H1 (cell line): Measurements from ENCODE around the gene ZIC3. TPM values are rescaled to one million over a fixed set of nuclear protein-coding genes. Genes with fewer than 3 reads are reported as not detected.

Experiments used
- CTCF ChIA-PET: fragments of 300-600 bp; sonication (Branson Sonifier 250); formaldehyde crosslinking; loops from one replicate; lab custom pipeline; 2021; ENCODE audit not compliant: partially characterized antibody; lab: Charles Lee
- POLR2A ChIA-PET: fragments of 300-600 bp; sonication (Branson Sonifier 250); formaldehyde crosslinking; loops from one replicate; lab custom pipeline; 2021; ENCODE audit warnings: inconsistent platforms; ENCODE audit not compliant: partially characterized antibody; lab: Charles Lee
- DNase-seq, 2 experiments: peaks; one replicate each; pipeline versions ENCODE4 v3.0.0 to v3.0.0-alpha.2; 2010 to 2022; ENCODE audit warnings: low spot score in 2 of 2, low read depth in 1 of 2, mixed read lengths in 1 of 2
- FAIRE-seq: peaks from 2 replicates; lab custom pipeline; 2011; peaks lifted over from hg19 to GRCh38; lab: Jason Lieb, UNC
- H2AFZ ChIP-seq: 2 replicates; pipeline ENCODE4 v1.8.1; 2012; ENCODE audit warnings: low read length, inconsistent platforms
- H2AK5ac ChIP-seq: 2 replicates; pipeline ENCODE4 v1.6.1; 2013; ENCODE audit warnings: low read depth, low read length
- H2BK120ac ChIP-seq: replicated peaks from 2 replicates; pipeline ENCODE3; 2013; ENCODE audit warnings: low read depth, low read length, inconsistent platforms
- H2BK12ac ChIP-seq: 2 replicates; pipeline ENCODE4 v1.6.1; 2013; ENCODE audit warnings: low read depth, low read length
- H2BK15ac ChIP-seq: 2 replicates; pipeline ENCODE4 v1.6.1; 2013; ENCODE audit warnings: low read length
- H2BK20ac ChIP-seq: 2 replicates; pipeline ENCODE4 v1.6.1; 2013; ENCODE audit warnings: low read length
- H2BK5ac ChIP-seq: 2 replicates; pipeline ENCODE4 v1.6.1; 2013; ENCODE audit warnings: low read depth, low read length
- H3K14ac ChIP-seq: 2 replicates; pipeline ENCODE4 v1.6.1; 2013; ENCODE audit warnings: inconsistent platforms; ENCODE audit not compliant: insufficient read length
- H3K18ac ChIP-seq: 2 replicates; pipeline ENCODE4 v1.6.1; 2013; ENCODE audit warnings: low read length; ENCODE audit errors: extremely low read depth
- H3K23ac ChIP-seq: 2 replicates; pipeline ENCODE4 v1.6.1; 2013; ENCODE audit warnings: inconsistent platforms; ENCODE audit not compliant: insufficient read length
- H3K23me2 ChIP-seq: 2 replicates; pipeline ENCODE4 v1.6.1; 2013; ENCODE audit warnings: low read depth, low read length
- H3K27ac ChIP-seq: 2 replicates; pipeline ENCODE4 v1.6.1; 2011; ENCODE audit warnings: low read depth, low read length, inconsistent platforms
- H3K27me3 ChIP-seq, 4 experiments: replicated peaks in 1 of 4; 1 replicate in 1 of 4; 2 replicates in 3 of 4; pipeline versions ENCODE4 v1.6.1 to v1.8.1; 2011 to 2013; ENCODE audit warnings: low read length in 3 of 4, mild to moderate bottlenecking in 3 of 4, inconsistent platforms in 2 of 4, mixed read lengths in 2 of 4, moderate library complexity in 1 of 4; ENCODE audit not compliant: control insufficient read depth in 3 of 4, insufficient read depth in 3 of 4; ENCODE audit errors: extremely low read depth in 1 of 4
- H3K36me3 ChIP-seq, 4 experiments: 2 replicates each; pipeline versions ENCODE4 v1.6.1 to v1.8.1; 2011 to 2013; ENCODE audit warnings: mild to moderate bottlenecking in 4 of 4, low read length in 3 of 4, moderate library complexity in 2 of 4, control low read depth in 1 of 4, inconsistent platforms in 1 of 4; ENCODE audit not compliant: insufficient read depth in 4 of 4, control insufficient read depth in 2 of 4
- H3K4ac ChIP-seq: replicated peaks from 2 replicates; pipeline ENCODE3; 2013; ENCODE audit warnings: low read length, low read depth, mixed read lengths, inconsistent platforms; ENCODE audit not compliant: insufficient read length
- H3K4me1 ChIP-seq, 4 experiments: replicated peaks in 1 of 4; 1 replicate in 1 of 4; 2 replicates in 3 of 4; pipeline versions ENCODE4 v1.6.1 to v1.8.1; 2011 to 2013; ENCODE audit warnings: low read length in 3 of 4, inconsistent platforms in 2 of 4, mixed read lengths in 1 of 4; ENCODE audit not compliant: insufficient read depth in 4 of 4, control insufficient read depth in 3 of 4
- H3K4me2 ChIP-seq, 2 experiments: 2 replicates each; pipeline versions ENCODE4 v1.6.1 to v1.8.1; 2011 to 2013; ENCODE audit warnings: low read depth in 2 of 2, low read length in 2 of 2, control low read depth in 1 of 2, inconsistent platforms in 1 of 2, mild to moderate bottlenecking in 1 of 2; ENCODE audit not compliant: insufficient read depth in 1 of 2
- H3K4me3 ChIP-seq, 4 experiments: fragments of 200-600, 300-600 bp in 1 of 4; sonication (generic), shearing (Covaris generic), sonication (Bioruptor Twin) in 1 of 4; 2 replicates each; pipeline versions ENCODE4 v1.5.1 to v1.8.1; 2011 to 2016; ENCODE audit warnings: low read length in 4 of 4, low read depth in 3 of 4, control low read depth in 2 of 4, inconsistent platforms in 2 of 4, mild to moderate bottlenecking in 2 of 4, mixed read lengths in 1 of 4, moderate library complexity in 1 of 4; ENCODE audit not compliant: insufficient read depth in 2 of 4; ENCODE audit errors: extremely low read depth in 1 of 4
- H3K56ac ChIP-seq: replicated peaks from 2 replicates; pipeline ENCODE3; 2013; ENCODE audit warnings: low read depth, mild to moderate bottlenecking, mixed read lengths, low read length, inconsistent platforms; ENCODE audit not compliant: insufficient read length
- H3K79me1 ChIP-seq: 2 replicates; pipeline ENCODE4 v1.6.1; 2013; ENCODE audit warnings: low read depth, low read length, control low read depth
- H3K79me2 ChIP-seq, 2 experiments: 2 replicates each; pipeline versions ENCODE4 v1.6.1 to v1.8.1; 2012 to 2013; ENCODE audit warnings: low read length in 2 of 2, mild to moderate bottlenecking in 2 of 2, inconsistent platforms in 1 of 2; ENCODE audit not compliant: insufficient read depth in 2 of 2, control insufficient read depth in 1 of 2
- H3K9ac ChIP-seq, 4 experiments: replicated peaks in 1 of 4; 1 replicate in 1 of 4; 2 replicates in 3 of 4; pipeline versions ENCODE4 v1.6.1 to v1.8.1; 2011 to 2013; ENCODE audit warnings: low read depth in 3 of 4, low read length in 3 of 4, control low read depth in 2 of 4, mild to moderate bottlenecking in 2 of 4, moderate library complexity in 2 of 4, inconsistent platforms in 1 of 4; ENCODE audit errors: extremely low read depth in 1 of 4
- H3K9me3 ChIP-seq, 2 experiments: 2 replicates each; pipeline versions ENCODE4 v1.6.1 to v1.8.1; 2012 to 2013; ENCODE audit warnings: mild to moderate bottlenecking in 2 of 2, moderate library complexity in 2 of 2, control low read depth in 1 of 2, inconsistent platforms in 1 of 2, low read depth in 1 of 2, low read length in 1 of 2, mixed read lengths in 1 of 2; ENCODE audit not compliant: insufficient read depth in 2 of 2
- H4K20me1 ChIP-seq, 2 experiments: replicated peaks in 1 of 2; 2 replicates each; pipeline versions ENCODE3 to v1.8.1; 2011 to 2013; ENCODE audit warnings: inconsistent platforms in 2 of 2, low read length in 2 of 2, mild to moderate bottlenecking in 1 of 2; ENCODE audit not compliant: insufficient read depth in 2 of 2, control insufficient read depth in 1 of 2
- H4K5ac ChIP-seq: 2 replicates; pipeline ENCODE4 v1.6.1; 2013; ENCODE audit warnings: low read length, low read depth, mixed read lengths, inconsistent platforms; ENCODE audit not compliant: insufficient read length
- H4K8ac ChIP-seq: 2 replicates; pipeline ENCODE4 v1.8.0; 2013; ENCODE audit warnings: mild to moderate bottlenecking, moderate library complexity, low read length, inconsistent platforms; ENCODE audit not compliant: insufficient read depth; ENCODE audit errors: extremely low read depth
- H4K91ac ChIP-seq: replicated peaks from 2 replicates; pipeline ENCODE3; 2013; ENCODE audit warnings: low read length, mixed read lengths, inconsistent platforms; ENCODE audit not compliant: insufficient read length
- CHD2 ChIP-seq: IDR thresholded peaks from 2 replicates; pipeline ENCODE4 v1.6.1; 2012; ENCODE audit warnings: low read length, improper control_type of control experiment
- CTBP2 ChIP-seq: IDR thresholded peaks from 2 replicates; pipeline ENCODE4 v1.7.0; 2011; ENCODE audit warnings: borderline replicate concordance, mild to moderate bottlenecking, moderate library complexity, mixed read lengths, low read length; ENCODE audit not compliant: insufficient read depth, insufficient read length
- HDAC2 ChIP-seq, 2 experiments: fragments of 300-600 bp in 1 of 2; sonication (generic) in 1 of 2; IDR thresholded peaks; 2 replicates each; pipeline ENCODE4 v1.6.1; 2011 to 2012; ENCODE audit warnings: low read depth in 2 of 2, low read length in 2 of 2, mild to moderate bottlenecking in 2 of 2, moderate library complexity in 2 of 2, borderline replicate concordance in 1 of 2, inconsistent platforms in 1 of 2
- KDM1A ChIP-seq: fragments of 200-600, 300-600 bp; sonication (generic); IDR thresholded peaks from 2 replicates; pipeline ENCODE4 v1.7.1; 2016; ENCODE audit warnings: mild to moderate bottlenecking, low read length, borderline replicate concordance
- POU5F1 ChIP-seq: IDR thresholded peaks from 2 replicates; pipeline ENCODE4 v1.6.1; 2011; ENCODE audit warnings: low read depth, mild to moderate bottlenecking, low read length, moderate library complexity
- SAP30 ChIP-seq: fragments of 300-600 bp; sonication (generic); IDR thresholded peaks from 2 replicates; pipeline ENCODE4 v1.7.1; 2012; ENCODE audit warnings: low read length, moderate library complexity, mild to moderate bottlenecking, inconsistent platforms; ENCODE audit not compliant: insufficient read depth, insufficient replicate concordance
- WGBS, 2 experiments: shearing (Covaris generic) in 1 of 2; methylation state at CpG; one replicate each; pipeline versions ENCODE4 v1.1.6 to v1.1.7; 2013 to 2015; ENCODE audit warnings: low lambda C conversion rate in 2 of 2, mixed read lengths in 2 of 2, inconsistent platforms in 1 of 2, low coverage in 1 of 2, missing lambda C conversion rate in 1 of 2; ENCODE audit not compliant: insufficient replicate concordance in 2 of 2, insufficient coverage in 1 of 2, insufficient read length in 1 of 2; ENCODE audit errors: extremely low coverage in 1 of 2, missing lambda C conversion rate in 1 of 2; 5-methylcytosine and 5-hydroxymethylcytosine counted together
- polyA plus RNA-seq, 7 experiments: library from polyadenylated mRNA; depleted of rRNA in 3 of 7; stranded (reverse) in 5 of 7; unstranded in 2 of 7; fragments of >200 nt in 5 of 7; fragments of 200-250 nt in 2 of 7; gene quantifications; 1 replicate in 5 of 7; 2 replicates in 1 of 7; 4 replicates in 1 of 7; pipeline versions ENCODE4 v1.2.1 to v1.2.3, GENCODE V29; 2011 to 2013; ENCODE audit warnings: missing spikeins in 2 of 7, mixed read lengths in 2 of 7
- total RNA-seq: library from RNA; stranded (reverse); fragmentation: NEBNext Ultra II Directional; extraction: Animal tissue kit (Norgen Biotek cat#: 25700); gene quantifications from 2 replicates; pipeline ENCODE4 v1.2.1, GENCODE V29; 2021

The ZIC3 gene
- total and polyA plus RNA-seq, 2 of the 8 experiments (the other 6 are each of a cell fraction or from before 2014, with no cell fraction given) = 53.7 to 73.1 TPM

DNA sequence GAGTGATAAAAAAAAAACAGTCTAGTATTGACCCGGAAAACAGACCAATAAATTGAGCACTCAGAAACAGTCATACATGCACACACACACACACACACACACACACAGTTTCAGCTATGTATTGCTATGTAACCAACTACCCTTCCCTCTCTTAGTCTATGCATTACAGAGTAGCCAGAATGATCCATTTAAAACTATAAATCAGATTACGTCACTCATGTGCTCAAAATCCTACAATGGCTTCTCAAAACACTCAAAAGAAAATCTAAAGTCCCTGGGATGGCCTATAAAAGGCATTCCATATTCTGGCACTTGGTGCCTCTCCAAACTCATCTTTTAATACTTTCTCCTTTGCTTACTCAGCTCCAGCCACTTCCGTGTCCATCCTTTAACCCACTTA, 46.5 kb upstream of the ZIC3 start:
- Histone ChIP-seq H4K20me1 (no peaks in the 10 kb centered on the region), H3K27me3 (no peaks in the 10 kb centered on the region), H3K4me3 (no peak overlapping the region), H3K36me3 (no peaks in the 10 kb centered on the region), H2BK5ac (no peak overlapping the region), H2AK5ac (no peak overlapping the region), H4K5ac (no peak overlapping the region), H2BK120ac (no peak overlapping the region), H3K9me3 (no peaks in the 10 kb centered on the region), H3K9ac (no peak overlapping the region), H3K56ac (no peak overlapping the region), H2BK20ac (no peak overlapping the region), H2BK12ac (no peak overlapping the region), H3K23ac (no peak overlapping the region), H2BK15ac (no peak overlapping the region), H3K27ac (no peak overlapping the region), H3K23me2 (no peaks in the 10 kb centered on the region), H3K14ac (no peak overlapping the region), H3K79me1 (no peaks in the 10 kb centered on the region), H3K4me2 (no peak overlapping the region), H3K4me1 (no peaks in the 10 kb centered on the region), H3K18ac (no peak overlapping the region), H4K8ac (no peak overlapping the region), H3K79me2 (no peaks in the 10 kb centered on the region), H4K91ac (no peak overlapping the region), H3K4ac (no peak overlapping the region), H2AFZ (no peak overlapping the region)
- ChIA-PET POLR2A (no interaction called here), CTCF (interaction anchor here (0.6 kb wide), 1 partner anchor 184 kb away, joined by 3 read pairs; no protein-coding TSS in a partner anchor)
- WGBS, 2 experiments = 98% methylated on average over 3 of the region's 3 CpGs; no CpG with 5 or more reads in 1 of the 2 experiments
- FAIRE-seq (no peak), DNase-seq (no peak)
- TF ChIP-seq KDM1A = no peak
- no peak for TF ChIP-seq CHD2
- TF ChIP-seq HDAC2 (IDR thresholded peaks at IDR 0.05; ENCODE audit: borderline replicate concordance in 1 of 2, low read depth in 2 of 2, low read length in 2 of 2) = no peak
- no peak for TF ChIP-seq POU5F1
- no peak for TF ChIP-seq CTBP2
- no peak for TF ChIP-seq SAP30
